H54 (cell line): ENCODE measurements around the gene HLA-DQA1.
"Not testable (repeated sequence)": the region's sequence is repeated elsewhere in the genome, so short reads cannot be mapped to it uniquely, and the experiment has no call there.

Source experiments
- DNase-seq: peaks from one replicate; pipeline ENCODE4 v3.0.0; 2011; ENCODE audit warnings: low spot score, mixed read lengths; ENCODE audit not compliant: insufficient read length
- FAIRE-seq: peaks from 3 replicates; lab custom pipeline; 2011; peaks lifted over from hg19 to GRCh38; lab: Jason Lieb, UNC
- POLR2A ChIP-seq: IDR thresholded peaks from 2 replicates; pipeline ENCODE4 v1.6.1; 2011; ENCODE audit warnings: low read depth, mild to moderate bottlenecking, low read length

The HLA-DQA1 gene

GRCh38 chr6:32637219-32637880 is at the start of gene HLA-DQA1:
HLA-DQA1 (plus strand) TSS chr6:32637406; CDS start chr6:32637459, 53 bp downstream.
- DNase-seq (no peak), FAIRE-seq (no peak)
- TF ChIP-seq POLR2A: no peak

- no peak for TF ChIP-seq POLR2A
- FAIRE-seq (no peak), DNase-seq (no peak)
These were observed 49.0 kb upstream of the HLA-DQA1 start for GRCh38 chr6:32588156-32588555.

- FAIRE-seq (peak; percentile 100), DNase-seq (no peak)
- TF ChIP-seq POLR2A: no peak
These were observed 47.4 kb upstream of the HLA-DQA1 start, which contains the start of gene HLA-DRB1 for GRCh38 chr6:32589596-32590449. HLA-DRB1 (minus strand) TSS chr6:32589848; CDS start chr6:32589742, 106 bp downstream.

- not testable (repeated sequence) for FAIRE-seq, DNase-seq
These were observed 46.5 kb upstream of the HLA-DQA1 start for GRCh38 chr6:32590713-32591112.

- FAIRE-seq (no peak), DNase-seq (no peak)
- TF ChIP-seq POLR2A: no peak
These were observed 40.2 kb upstream of the HLA-DQA1 start for GRCh38 chr6:32597024-32597423.

- TF ChIP-seq POLR2A: no peak
- no peak for DNase-seq
- no peak for FAIRE-seq
These were observed 34.8 kb upstream of the HLA-DQA1 start for GRCh38 chr6:32602383-32602782.

- FAIRE-seq (no peak), DNase-seq (no peak)
- TF ChIP-seq POLR2A: no peak
These were observed 34.0 kb upstream of the HLA-DQA1 start for GRCh38 chr6:32603222-32603621.

- no peak for FAIRE-seq
- TF ChIP-seq POLR2A: no peak
- DNase-seq: no peak
These were observed 33.3 kb upstream of the HLA-DQA1 start for GRCh38 chr6:32603888-32604287.

GRCh38 chr6:32604434-32604877 is 32.8 kb upstream of the HLA-DQA1 start:
- no peak for TF ChIP-seq POLR2A
- DNase-seq: no peak
- no peak for FAIRE-seq

GRCh38 chr6:32607263-32607987 is 29.8 kb upstream of the HLA-DQA1 start:
- FAIRE-seq (no peak), DNase-seq (no peak)
- TF ChIP-seq POLR2A: no peak

GRCh38 chr6:32607988-32608298 is 29.3 kb upstream of the HLA-DQA1 start:
- no peak for FAIRE-seq
- DNase-seq: no peak

GRCh38 chr6:32608362-32608761 is 28.8 kb upstream of the HLA-DQA1 start:
- FAIRE-seq (no peak), DNase-seq (no peak)
- no peak for TF ChIP-seq POLR2A

More at GRCh38 chr6:32607988-32608298, 29.3 kb upstream of the HLA-DQA1 start:
- TF ChIP-seq POLR2A: no peak

GRCh38 chr6:32609391-32609730 is 27.8 kb upstream of the HLA-DQA1 start:
- DNase-seq (no peak), FAIRE-seq (no peak)
- TF ChIP-seq POLR2A: no peak
